ENCODE data around the gene PLA2G1B. TPM values are rescaled to one million over a fixed set of nuclear protein-coding genes. Genes with fewer than 3 reads are reported as not detected.

PLA2G1B gene
- total RNA-seq, 1 donor from 2014 or later = not detected

Other genes starting within 250 kb of the PLA2G1B start
- gene RAB35, start 211.0 kb downstream of the PLA2G1B start, total RNA-seq (ENCODE audit: unreplicated experiment) = 76.4 TPM
- 54.0 TPM for gene GCN1, start 133.1 kb downstream of the PLA2G1B start, total RNA-seq (ENCODE audit: unreplicated experiment)
- gene RPLP0, start 126.7 kb downstream of the PLA2G1B start, total RNA-seq (ENCODE audit: unreplicated experiment) = 2,318 TPM
- 227 TPM for gene PXN, start 62.0 kb downstream of the PLA2G1B start, total RNA-seq (ENCODE audit: unreplicated experiment)
- gene RNU4-2, start 35.9 kb downstream of the PLA2G1B start, total RNA-seq (ENCODE audit: unreplicated experiment) = 7,223 TPM
- gene RNU4-1, start 34.5 kb downstream of the PLA2G1B start, total RNA-seq (ENCODE audit: unreplicated experiment) = 6,066 TPM
- gene SIRT4, start 25.5 kb downstream of the PLA2G1B start, total RNA-seq (ENCODE audit: unreplicated experiment) = 1.8 TPM
- gene MSI1, start 41.4 kb upstream of the PLA2G1B start, total RNA-seq (ENCODE audit: unreplicated experiment) = 27.6 TPM
- 294 TPM for gene COX6A1, start 110.3 kb upstream of the PLA2G1B start, total RNA-seq (ENCODE audit: unreplicated experiment)
- gene TRIAP1, start 118.6 kb upstream of the PLA2G1B start, total RNA-seq (ENCODE audit: unreplicated experiment) = 39.8 TPM
- 25.5 TPM for gene GATC, start 118.7 kb upstream of the PLA2G1B start, total RNA-seq (ENCODE audit: unreplicated experiment)
- 255 TPM for gene SRSF9, start 142.0 kb upstream of the PLA2G1B start, total RNA-seq (ENCODE audit: unreplicated experiment)
- gene DYNLL1, start 168.3 kb upstream of the PLA2G1B start, total RNA-seq (ENCODE audit: unreplicated experiment) = 392 TPM
- gene COQ5, start 201.4 kb upstream of the PLA2G1B start, total RNA-seq (ENCODE audit: unreplicated experiment) = 27.2 TPM
- gene RNF10, start 206.6 kb upstream of the PLA2G1B start, total RNA-seq (ENCODE audit: unreplicated experiment) = 157 TPM

Data from endothelial cell (in vitro differentiated cells).